SIG-M5 treated with dmso at 0.1 percent for 504 hours (cell line): ENCODE measurements around the gene NR2E1.

Experiments used
- DNase-seq: peaks from one replicate; lab custom pipeline; 2025; ENCODE audit not compliant: unreplicated experiment; lab: John Stamatoyannopoulos, UW

The NR2E1 gene

GRCh38 chr6:108152446-108152845 is 13.4 kb upstream of the NR2E1 start:
- no peak for DNase-seq

- DNase-seq: no peak
Measured at GRCh38 chr6:108156180-108156937, 9.5 kb upstream of the NR2E1 start.

- no peak for DNase-seq
Measured at GRCh38 chr6:108156938-108157233, 8.9 kb upstream of the NR2E1 start.

DNA sequence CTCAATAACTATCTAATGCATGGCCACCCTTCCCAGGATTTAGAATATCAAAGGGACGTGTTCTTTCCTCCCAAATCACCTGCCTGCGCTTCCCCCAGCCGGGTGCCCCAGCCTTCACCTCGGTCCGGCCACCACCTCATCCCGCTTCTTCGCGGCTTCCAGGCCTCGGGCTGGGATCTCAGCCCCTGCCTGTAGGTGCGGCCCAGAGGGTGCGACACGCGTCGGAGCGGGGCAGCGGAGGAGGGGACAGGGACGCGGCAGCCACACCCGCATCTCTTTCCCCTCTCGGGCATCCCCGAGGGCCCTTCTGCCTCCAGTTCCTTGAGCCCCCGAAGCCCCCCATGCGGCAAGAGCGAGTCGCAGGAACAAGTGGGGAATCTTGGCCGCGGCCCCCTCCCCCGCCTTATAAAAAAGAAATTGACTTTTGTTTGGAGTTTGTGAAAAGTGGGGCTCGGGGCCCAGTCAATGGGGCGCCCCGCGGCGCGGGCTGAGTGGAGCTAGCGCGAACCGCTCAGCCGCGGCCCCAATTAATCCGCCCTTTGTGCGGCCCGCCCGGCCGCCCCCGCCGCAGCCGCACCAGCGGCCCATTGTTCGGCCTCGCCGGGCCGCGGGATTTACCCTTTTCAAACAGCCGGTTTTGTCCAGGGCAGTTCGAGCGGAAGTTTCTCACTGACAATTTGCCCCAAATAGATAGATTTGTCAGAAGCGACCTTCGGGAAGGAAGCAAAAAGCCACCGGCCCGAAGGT is 8.4 kb upstream of the NR2E1 start:
- no peak for DNase-seq

GRCh38 chr6:108157981-108158525 is 7.8 kb upstream of the NR2E1 start:
- no peak for DNase-seq

- DNase-seq: no peak
Measured at GRCh38 chr6:108159981-108160380, 5.8 kb upstream of the NR2E1 start.

- DNase-seq: no peak
Measured at GRCh38 chr6:108161724-108162282, 4.0 kb upstream of the NR2E1 start.

- DNase-seq: no peak
Measured at GRCh38 chr6:108163267-108163643, 2.6 kb upstream of the NR2E1 start.

GRCh38 chr6:108163644-108164542 is 1.9 kb upstream of the NR2E1 start:
- no peak for DNase-seq

DNA sequence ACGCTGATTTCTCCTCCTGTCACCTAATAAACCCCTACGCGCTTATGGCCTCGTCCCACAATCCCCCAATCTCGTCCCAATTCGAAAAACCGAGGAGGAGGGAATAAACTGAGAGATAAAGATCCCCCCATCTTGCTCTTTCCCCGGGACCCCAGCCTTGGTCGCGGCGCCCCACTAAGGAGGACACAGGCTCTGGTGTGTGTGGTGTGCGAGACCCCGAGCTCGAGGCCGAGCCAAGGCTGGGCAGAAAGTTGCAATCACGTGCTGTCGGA is 1.3 kb upstream of the NR2E1 start:
- DNase-seq: no peak

DNA sequence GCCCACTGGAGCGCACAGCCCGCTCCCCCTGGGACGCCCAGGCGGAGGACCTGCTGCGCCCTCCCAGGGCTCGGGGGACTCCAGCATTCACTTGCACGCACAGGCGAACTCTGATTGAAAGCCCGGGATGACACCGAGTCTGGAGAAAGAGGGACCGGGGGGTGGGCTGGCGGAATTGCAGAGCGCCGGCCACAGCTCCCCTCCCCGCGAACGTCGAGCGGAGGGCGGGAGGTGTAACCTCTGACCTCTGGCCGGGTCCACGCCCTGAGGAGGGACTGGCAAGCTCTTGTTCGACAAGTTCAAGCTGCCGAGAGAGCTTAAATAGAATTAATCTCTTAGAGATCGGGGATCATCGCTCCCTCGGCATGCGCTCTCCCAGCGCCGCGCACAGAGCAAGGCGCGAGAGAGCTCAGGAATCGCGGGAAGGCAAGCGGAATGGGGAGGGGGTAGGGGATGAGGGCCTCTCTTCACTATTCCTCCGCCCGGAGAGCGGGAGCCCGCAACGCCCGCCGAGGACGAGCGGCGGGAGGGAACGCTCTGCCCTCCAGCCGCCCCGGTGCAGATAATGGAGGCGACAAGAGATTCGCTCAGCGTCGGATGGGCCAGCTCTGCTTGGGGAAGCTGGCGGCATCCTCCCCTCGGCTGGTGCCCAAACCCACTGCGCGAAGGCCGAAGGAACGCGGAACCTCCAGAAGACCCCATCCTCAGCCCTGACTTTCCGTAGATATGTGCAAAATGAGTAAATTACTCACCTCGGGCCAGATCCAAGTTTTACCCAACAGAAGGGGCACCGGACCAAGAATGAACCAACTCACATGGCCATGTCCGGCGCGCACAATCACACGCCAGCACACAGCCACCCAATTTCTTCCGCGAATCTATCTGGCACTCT is 761 bp upstream of the NR2E1 start:
- DNase-seq: no peak

- no peak for DNase-seq
Measured at GRCh38 chr6:108166664-108167448, 1.0 kb downstream of the NR2E1 start.

GRCh38 chr6:108167449-108168089 is 1.7 kb downstream of the NR2E1 start:
- no peak for DNase-seq

DNA sequence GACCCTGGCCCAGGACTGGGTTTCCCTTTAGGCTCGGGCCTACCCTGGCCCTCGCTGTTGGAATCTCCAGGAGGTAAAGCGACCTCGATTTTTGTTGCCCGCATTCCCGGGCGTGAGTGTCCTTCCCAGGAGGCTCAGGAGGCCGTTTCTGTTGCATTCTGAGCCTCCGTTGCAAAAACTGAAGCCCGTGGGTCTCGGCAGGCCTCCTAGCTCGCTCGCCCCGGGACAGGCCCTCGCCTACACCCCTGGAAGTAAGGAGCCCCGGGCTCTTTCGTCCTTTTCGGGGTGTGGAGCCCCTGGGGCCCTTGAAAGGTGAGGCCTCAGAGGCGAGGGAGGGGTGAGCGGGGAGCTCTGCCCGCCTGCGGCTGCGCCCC is 2.3 kb downstream of the NR2E1 start:
- DNase-seq: no peak

- no peak for DNase-seq
Measured at GRCh38 chr6:108168501-108169463, 3.0 kb downstream of the NR2E1 start.

GRCh38 chr6:108169464-108170331 is 3.9 kb downstream of the NR2E1 start:
- DNase-seq: no peak
